Osteoblast (primary cell): Measurements from ENCODE around the gene CD79A. TPM values are rescaled to one million over a fixed set of nuclear protein-coding genes. Genes with fewer than 3 reads are reported as not detected.

ENCODE experiments used
- DNase-seq: peaks from one replicate; pipeline ENCODE4 v3.0.0; 2011; ENCODE audit warnings: low spot score, mixed read lengths; ENCODE audit not compliant: insufficient read length; ENCODE audit errors: missing footprints
- H2AFZ ChIP-seq: 2 replicates; pipeline ENCODE4 v1.6.0; 2011; ENCODE audit warnings: mild to moderate bottlenecking, low read length
- H3K27ac ChIP-seq: 2 replicates; pipeline ENCODE4 v1.5.1; 2011; ENCODE audit warnings: mild to moderate bottlenecking, low read depth, low read length, moderate library complexity
- H3K27me3 ChIP-seq: 2 replicates; pipeline ENCODE4 v1.6.0; 2012; ENCODE audit warnings: mild to moderate bottlenecking, control low read depth, inconsistent platforms, low read length, moderate library complexity; ENCODE audit not compliant: insufficient read depth
- H3K36me3 ChIP-seq: 2 replicates; pipeline ENCODE4 v1.5.1; 2011; ENCODE audit warnings: mild to moderate bottlenecking, low read length, control low read depth, moderate library complexity; ENCODE audit not compliant: insufficient read depth
- H3K4me1 ChIP-seq: 2 replicates; pipeline ENCODE4 v1.5.1; 2011; ENCODE audit warnings: mild to moderate bottlenecking, low read length, control low read depth, moderate library complexity; ENCODE audit not compliant: insufficient read depth
- H3K4me2 ChIP-seq: 2 replicates; pipeline ENCODE4 v1.6.0; 2011; ENCODE audit warnings: mild to moderate bottlenecking, low read length; ENCODE audit not compliant: insufficient read depth
- H3K4me3 ChIP-seq: fragments of 200-600 bp; sonication (generic); 3 replicates; pipeline ENCODE4 v1.5.1; 2012; ENCODE audit warnings: mild to moderate bottlenecking, low read length, inconsistent platforms; ENCODE audit not compliant: insufficient read depth
- H3K79me2 ChIP-seq: 2 replicates; pipeline ENCODE4 v1.6.0; 2012; ENCODE audit warnings: mild to moderate bottlenecking, low read length, control low read depth, inconsistent platforms; ENCODE audit not compliant: insufficient read depth
- H3K9me3 ChIP-seq: 2 replicates; pipeline ENCODE4 v1.5.1; 2011; ENCODE audit warnings: low read depth, low read length, control low read depth
- H4K20me1 ChIP-seq: 2 replicates; pipeline ENCODE4 v1.6.0; 2012; ENCODE audit warnings: mild to moderate bottlenecking, low read length, control low read depth; ENCODE audit not compliant: insufficient read depth
- CTCF ChIP-seq: IDR thresholded peaks from 2 replicates; pipeline ENCODE4 v1.5.1; 2011; ENCODE audit warnings: mild to moderate bottlenecking, low read depth, low read length, moderate library complexity; ENCODE audit errors: extremely low read depth
- total RNA-seq: library from RNA; depleted of rRNA; stranded (reverse); fragments of >200 nt; gene quantifications from 2 replicates; pipeline ENCODE4 v1.2.3, GENCODE V29; 2012

Gene CD79A
- total RNA-seq: 0.36 TPM in 1 of 2 replicates, not detected in the other

GRCh38 chr19:41876847-41877832 is at the start of gene CD79A:
TSS of gene CD79A (plus strand) at chr19:41877279. CDS start at chr19:41877305, 26 bp downstream.
- no peaks in the 10 kb centered on the region for H3K4me1 ChIP-seq
- H3K4me2 ChIP-seq: no peak within 1 kb of the TSS
- H3K27me3 ChIP-seq: no peaks in the 10 kb centered on the region
- H3K79me2 ChIP-seq: no peaks in the 10 kb centered on the region
- H4K20me1 ChIP-seq: peaks cover 3% of the 10 kb centered on the region
- H3K9me3 ChIP-seq: no peaks in the 10 kb centered on the region
- no peak within 1 kb of the TSS for H3K27ac ChIP-seq
- H3K4me3 ChIP-seq: no peak within 1 kb of the TSS
- H3K36me3 ChIP-seq: peaks cover 2% of the 10 kb centered on the region
- no peak for TF ChIP-seq CTCF
- DNase-seq: no peak
- H2AFZ ChIP-seq: no peak within 1 kb of the TSS

DNA sequence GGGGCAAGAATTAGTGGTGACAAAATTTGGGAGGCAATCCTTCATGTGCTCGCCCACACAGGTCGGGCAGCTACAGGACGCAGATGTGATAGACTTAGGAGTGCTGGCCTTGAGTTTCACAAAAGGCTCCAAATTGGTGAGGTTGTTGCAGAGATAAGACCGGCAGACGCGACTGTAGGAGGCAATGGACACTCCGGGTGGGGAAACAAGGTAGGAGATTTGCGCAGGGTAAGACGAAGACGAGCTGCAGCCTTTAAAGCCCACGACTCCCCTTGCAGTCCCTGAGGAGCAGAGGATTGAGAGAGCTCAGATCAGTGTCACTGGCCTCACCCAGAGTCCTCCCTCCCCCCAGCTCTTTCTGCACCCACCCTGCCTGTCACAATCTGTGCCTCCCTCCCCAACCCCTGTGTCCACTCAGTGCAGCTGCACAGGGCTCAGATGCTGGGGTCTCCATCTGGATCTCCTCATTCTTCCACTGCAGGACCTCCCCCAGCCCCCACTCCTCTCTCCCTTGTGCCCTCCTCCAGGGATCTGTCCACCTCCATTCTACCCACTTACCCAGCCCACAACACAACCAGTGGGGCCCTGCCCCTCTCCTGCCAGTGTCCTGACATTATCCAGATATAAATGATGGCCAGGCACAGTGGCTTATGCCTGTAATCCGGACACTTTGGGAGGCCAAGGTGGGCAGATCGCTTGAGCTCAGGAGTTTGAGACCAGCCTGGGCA is 38.9 kb upstream of the CD79A start:
- no peak for TF ChIP-seq CTCF
- Histone ChIP-seq H3K9me3 (no peaks in the 10 kb centered on the region), H3K4me1 (no peaks in the 10 kb centered on the region), H2AFZ (no peak overlapping the region), H3K79me2 (no peaks in the 10 kb centered on the region), H3K27ac (no peak overlapping the region), H3K36me3 (no peaks in the 10 kb centered on the region), H3K4me3 (no peak overlapping the region), H4K20me1 (no peaks in the 10 kb centered on the region), H3K4me2 (no peak overlapping the region), H3K27me3 (peaks cover 15% of the 10 kb centered on the region)
- no peak for DNase-seq

- peak; percentile 35 for DNase-seq
- no peaks in the 10 kb centered on the region for H3K4me1 ChIP-seq
- no peak for TF ChIP-seq CTCF
These were observed 37.9 kb upstream of the CD79A start for GRCh38 chr19:41839211-41839610.

DNA sequence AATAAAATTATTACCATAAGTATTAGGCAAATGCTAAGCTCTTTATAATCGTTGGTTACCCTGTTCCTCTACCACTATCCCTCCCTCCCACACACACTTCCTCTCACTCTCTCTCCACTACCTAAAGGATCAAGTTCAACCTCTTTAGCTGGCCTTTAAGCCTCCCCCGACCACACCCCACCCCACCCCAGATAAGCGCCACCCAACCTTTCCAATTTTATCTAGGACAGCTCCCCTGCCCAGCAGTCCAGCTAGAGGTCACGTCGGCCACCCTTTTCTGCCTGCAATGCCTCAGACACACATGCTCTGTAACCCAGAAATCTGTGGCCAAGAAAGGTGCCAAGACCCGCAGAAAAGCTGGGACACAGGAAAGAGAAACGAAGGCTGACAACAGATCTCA is 33.7 kb upstream of the CD79A start:
- H3K79me2 ChIP-seq: no peaks in the 10 kb centered on the region
- no peak overlapping the region for H2AFZ ChIP-seq
- no peak overlapping the region for H3K4me2 ChIP-seq
- no peaks in the 10 kb centered on the region for H3K4me1 ChIP-seq
- no peak overlapping the region for H3K27ac ChIP-seq
- H3K36me3 ChIP-seq: no peaks in the 10 kb centered on the region
- TF ChIP-seq CTCF: no peak
- no peak overlapping the region for H3K4me3 ChIP-seq
- peak; percentile 73 for DNase-seq
- peaks cover 8% of the 10 kb centered on the region for H3K27me3 ChIP-seq
- no peaks in the 10 kb centered on the region for H3K9me3 ChIP-seq
- H4K20me1 ChIP-seq: no peaks in the 10 kb centered on the region

More at GRCh38 chr19:41839211-41839610, 37.9 kb upstream of the CD79A start:
- H3K9me3 ChIP-seq: no peaks in the 10 kb centered on the region
- no peaks in the 10 kb centered on the region for H4K20me1 ChIP-seq
- no peak overlapping the region for H3K4me3 ChIP-seq
- H3K79me2 ChIP-seq: no peaks in the 10 kb centered on the region
- H3K27me3 ChIP-seq: peaks cover 15% of the 10 kb centered on the region
- H3K36me3 ChIP-seq: no peaks in the 10 kb centered on the region
- no peak overlapping the region for H3K4me2 ChIP-seq
- no peak overlapping the region for H2AFZ ChIP-seq
- no peak overlapping the region for H3K27ac ChIP-seq
